NT2/D1 (cell line): ENCODE results near the gene ME2.

Source experiments
- DNase-seq: peaks from one replicate; pipeline ENCODE4 v3.0.0-alpha.2; 2011; ENCODE audit warnings: low read depth, low spot score
- H3K27me3 ChIP-seq: 2 replicates; pipeline ENCODE4 v1.6.0; 2011; ENCODE audit warnings: mild to moderate bottlenecking; ENCODE audit not compliant: insufficient read length, insufficient read depth
- H3K36me3 ChIP-seq: 2 replicates; pipeline ENCODE4 v1.6.1; 2011; ENCODE audit warnings: mild to moderate bottlenecking, low read length, mixed read lengths; ENCODE audit not compliant: insufficient read depth, insufficient read length
- H3K4me1 ChIP-seq: 2 replicates; pipeline ENCODE4 v1.5.1; 2011; ENCODE audit not compliant: insufficient read depth, insufficient read length
- H3K4me3 ChIP-seq: 2 replicates; pipeline ENCODE4 v1.5.1; 2011; ENCODE audit warnings: low read depth; ENCODE audit not compliant: insufficient read length
- H3K9ac ChIP-seq: 2 replicates; pipeline ENCODE4 v1.6.0; 2011; ENCODE audit warnings: low read depth; ENCODE audit not compliant: insufficient read length
- H3K9me3 ChIP-seq: 2 replicates; pipeline ENCODE4 v1.5.1; 2011; ENCODE audit warnings: mild to moderate bottlenecking, low read length; ENCODE audit not compliant: insufficient read depth
- SUZ12 ChIP-seq: IDR thresholded peaks from 2 replicates; pipeline ENCODE4 v1.6.1; 2011; ENCODE audit not compliant: insufficient read length, insufficient read depth; ENCODE audit errors: extremely low read depth
- YY1 ChIP-seq: IDR thresholded peaks from 2 replicates; pipeline ENCODE4 v1.6.1; 2011; ENCODE audit not compliant: insufficient read length, insufficient read depth
- ZNF274 ChIP-seq: IDR thresholded peaks from 2 replicates; pipeline ENCODE4 v1.6.1; 2011; ENCODE audit warnings: mild to moderate bottlenecking, low read depth, low read length

ME2 gene

DNA sequence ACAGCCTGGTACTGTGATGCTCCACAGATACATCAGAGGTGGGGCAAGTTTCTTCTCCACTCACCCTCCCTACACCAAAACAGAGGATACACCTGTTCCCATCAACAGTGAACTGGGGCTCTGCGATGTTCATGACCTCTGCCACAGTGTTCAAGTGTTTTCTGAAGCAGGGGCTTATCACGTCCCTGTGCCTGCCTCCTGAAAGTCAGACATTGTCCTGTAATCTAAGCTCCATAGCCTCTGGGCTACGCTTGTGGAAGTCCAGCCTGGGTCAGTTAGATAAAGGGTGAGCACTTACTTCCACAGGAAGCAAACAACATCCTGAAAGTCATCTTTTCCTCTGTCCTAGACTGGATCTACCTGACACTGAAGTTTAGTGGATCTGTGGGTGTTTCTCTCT lies 38.9 kb upstream of the ME2 start:
- Histone ChIP-seq H3K4me3 (no peak overlapping the region), H3K9me3 (no peaks in the 10 kb centered on the region), H3K27me3 (no peaks in the 10 kb centered on the region), H3K36me3 (no peaks in the 10 kb centered on the region), H3K9ac (no peak overlapping the region), H3K4me1 (no peaks in the 10 kb centered on the region)
- TF ChIP-seq ZNF274 (no peak), YY1 (no peak), SUZ12 (no peak)
- no peak for DNase-seq

DNA sequence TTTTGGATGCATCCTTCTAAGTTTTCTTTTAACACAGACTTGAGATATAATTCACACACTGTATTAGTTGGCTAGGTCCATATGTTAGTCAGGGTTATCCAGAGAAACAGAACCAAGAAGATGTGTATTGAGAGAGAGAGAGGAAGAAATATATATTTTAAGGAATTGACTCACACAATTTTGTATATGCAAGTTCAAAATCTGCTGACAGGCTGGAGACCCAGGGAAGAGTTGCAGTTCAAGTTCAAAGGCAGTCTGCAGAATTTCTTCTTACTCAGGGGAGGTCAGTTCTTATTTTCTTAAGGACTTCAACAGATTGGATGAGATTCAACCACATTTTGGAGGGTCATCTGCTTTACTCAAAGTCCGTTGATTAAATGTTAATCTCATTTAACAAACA lies 36.1 kb upstream of the ME2 start:
- Histone ChIP-seq H3K4me3 (no peak overlapping the region), H3K27me3 (no peaks in the 10 kb centered on the region), H3K9ac (no peak overlapping the region), H3K36me3 (no peaks in the 10 kb centered on the region), H3K9me3 (no peaks in the 10 kb centered on the region), H3K4me1 (no peaks in the 10 kb centered on the region)
- TF ChIP-seq YY1 (no peak), ZNF274 (no peak), SUZ12 (no peak)
- no peak for DNase-seq

DNA sequence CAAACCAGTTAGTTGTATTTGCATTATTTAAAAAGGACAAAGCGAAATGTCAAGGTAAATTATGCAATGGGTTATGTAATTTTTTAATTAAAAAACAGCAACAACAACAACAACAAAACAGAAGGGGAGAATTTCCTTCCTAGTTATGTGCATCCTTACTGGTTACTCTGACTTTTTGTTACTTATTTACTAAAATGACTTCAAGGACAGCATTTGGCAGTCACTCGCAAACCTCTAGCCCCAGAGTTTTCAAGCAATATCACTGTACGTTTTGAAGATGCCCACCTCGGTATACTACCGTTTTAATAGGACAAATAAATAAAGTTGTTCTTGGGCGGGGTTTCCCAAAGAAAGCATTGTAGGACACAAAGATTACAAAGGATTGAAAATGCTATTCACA lies 34.4 kb upstream of the ME2 start:
- no peaks in the 10 kb centered on the region for H3K27me3 ChIP-seq
- H3K36me3 ChIP-seq: no peaks in the 10 kb centered on the region
- no peaks in the 10 kb centered on the region for H3K4me1 ChIP-seq
- no peak overlapping the region for H3K9ac ChIP-seq
- DNase-seq: no peak
- H3K4me3 ChIP-seq: no peak overlapping the region
- TF ChIP-seq SUZ12: no peak
- TF ChIP-seq YY1: no peak
- TF ChIP-seq ZNF274: no peak
- no peaks in the 10 kb centered on the region for H3K9me3 ChIP-seq

GRCh38 chr18:50844960-50845359 lies 34.0 kb upstream of the ME2 start:
- Histone ChIP-seq H3K27me3 (no peaks in the 10 kb centered on the region), H3K9me3 (no peaks in the 10 kb centered on the region), H3K4me3 (no peak overlapping the region), H3K4me1 (no peaks in the 10 kb centered on the region), H3K36me3 (no peaks in the 10 kb centered on the region), H3K9ac (no peak overlapping the region)
- no peak for TF ChIP-seq YY1
- DNase-seq: no peak

GRCh38 chr18:50847192-50847591 lies 31.7 kb upstream of the ME2 start:
- Histone ChIP-seq H3K27me3 (no peaks in the 10 kb centered on the region), H3K9me3 (no peaks in the 10 kb centered on the region), H3K4me3 (no peak overlapping the region), H3K36me3 (no peaks in the 10 kb centered on the region), H3K9ac (no peak overlapping the region), H3K4me1 (no peaks in the 10 kb centered on the region)
- no peak for DNase-seq
- TF ChIP-seq ZNF274 (no peak), SUZ12 (no peak), YY1 (no peak)

- no peak for DNase-seq
- H3K4me3 ChIP-seq: no peak overlapping the region
- no peaks in the 10 kb centered on the region for H3K9me3 ChIP-seq
- H3K27me3 ChIP-seq: no peaks in the 10 kb centered on the region
- no peaks in the 10 kb centered on the region for H3K36me3 ChIP-seq
- no peaks in the 10 kb centered on the region for H3K4me1 ChIP-seq
- no peak for TF ChIP-seq SUZ12
- TF ChIP-seq YY1: no peak
- no peak for TF ChIP-seq ZNF274
- no peak overlapping the region for H3K9ac ChIP-seq
Observed at GRCh38 chr18:50848061-50848551, 30.8 kb upstream of the ME2 start.

DNA sequence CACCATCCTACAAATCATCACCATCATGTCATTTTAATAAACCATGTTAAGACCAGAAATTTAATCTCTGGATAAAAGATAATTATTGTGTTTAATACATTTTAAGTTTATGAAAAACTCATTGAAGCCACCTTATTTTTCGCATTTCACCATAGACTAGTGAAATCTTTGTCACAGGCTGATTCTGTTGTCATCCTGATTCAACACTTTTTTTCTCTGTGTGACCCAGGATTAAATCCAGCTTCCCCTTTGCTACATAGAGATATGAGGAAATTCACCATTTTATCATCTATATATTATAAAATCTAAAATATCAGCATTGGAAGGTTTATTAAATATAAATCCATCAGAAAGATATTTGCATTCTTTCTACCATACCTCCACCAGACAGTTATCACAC lies 29.9 kb upstream of the ME2 start:
- Histone ChIP-seq H3K4me1 (peaks cover 3% of the 10 kb centered on the region), H3K36me3 (no peaks in the 10 kb centered on the region), H3K9ac (no peak overlapping the region), H3K4me3 (no peak overlapping the region), H3K9me3 (no peaks in the 10 kb centered on the region), H3K27me3 (no peaks in the 10 kb centered on the region)
- DNase-seq: no peak
- TF ChIP-seq SUZ12: no peak
- TF ChIP-seq ZNF274: no peak
- TF ChIP-seq YY1: no peak

GRCh38 chr18:50849419-50849821 lies 29.5 kb upstream of the ME2 start:
- no peak overlapping the region for H3K9ac ChIP-seq
- peaks cover 6% of the 10 kb centered on the region for H3K4me1 ChIP-seq
- H3K36me3 ChIP-seq: no peaks in the 10 kb centered on the region
- TF ChIP-seq SUZ12 (no peak), ZNF274 (no peak), YY1 (no peak)
- no peaks in the 10 kb centered on the region for H3K27me3 ChIP-seq
- H3K9me3 ChIP-seq: no peaks in the 10 kb centered on the region
- H3K4me3 ChIP-seq: no peak overlapping the region
- no peak for DNase-seq
